WTC11 (cell line): ENCODE results near the gene OTOG.

Experiments used
- ATF2 ChIP-seq: sonication (generic); formaldehyde crosslinking; IDR thresholded peaks from 2 replicates; pipeline ENCODE4 v1.8.1; 2022; ENCODE audit warnings: low read depth, missing genetic modification reagents, borderline replicate concordance
- CREM ChIP-seq: sonication (generic); formaldehyde crosslinking; IDR thresholded peaks from 2 replicates; pipeline ENCODE4 v1.8.1; 2022; ENCODE audit warnings: mild to moderate bottlenecking, missing genetic modification reagents, moderate library complexity
- E2F1 ChIP-seq: sonication (generic); formaldehyde crosslinking; IDR thresholded peaks from 2 replicates; pipeline ENCODE4 v1.8.0; 2022; ENCODE audit warnings: mild to moderate bottlenecking, missing genetic modification reagents
- GABPB1 ChIP-seq: sonication (generic); formaldehyde crosslinking; IDR thresholded peaks from 2 replicates; pipeline ENCODE4 v1.8.1; 2023; ENCODE audit warnings: mild to moderate bottlenecking, missing genetic modification reagents
- KAT7 ChIP-seq: sonication (generic); formaldehyde crosslinking; IDR thresholded peaks from 2 replicates; pipeline ENCODE4 v1.8.1; 2023; ENCODE audit warnings: missing genetic modification reagents, mild to moderate bottlenecking, borderline replicate concordance
- NR2C2 ChIP-seq: sonication (generic); formaldehyde crosslinking; IDR thresholded peaks from 2 replicates; pipeline ENCODE4 v1.8.0; 2022; ENCODE audit warnings: mild to moderate bottlenecking, missing genetic modification reagents
- NR3C1 ChIP-seq: sonication (generic); formaldehyde crosslinking; conservative IDR thresholded peaks from 2 replicates; pipeline ENCODE4 v1.8.1; 2023; ENCODE audit warnings: low read depth, mild to moderate bottlenecking, missing genetic modification reagents
- SMAD4 ChIP-seq: sonication (generic); formaldehyde crosslinking; IDR thresholded peaks from 2 replicates; pipeline ENCODE4 v1.8.0; 2022; ENCODE audit warnings: mild to moderate bottlenecking, missing genetic modification reagents
- ZNF232 ChIP-seq: sonication (generic); formaldehyde crosslinking; IDR thresholded peaks from 2 replicates; pipeline ENCODE4 v1.8.0; 2022; ENCODE audit warnings: mild to moderate bottlenecking, missing genetic modification reagents
- TF ChIP-seq, protein P1 (sequence below): fragments of 200-600 bp; IDR thresholded peaks from 2 replicates; pipeline ENCODE4 v1.8.0; 2022; ENCODE audit warnings: antibody characterized with exemption

GRCh38 chr11:17692931-17693330 is 145.9 kb downstream of the OTOG start:
- TF ChIP-seq, protein P1, sequence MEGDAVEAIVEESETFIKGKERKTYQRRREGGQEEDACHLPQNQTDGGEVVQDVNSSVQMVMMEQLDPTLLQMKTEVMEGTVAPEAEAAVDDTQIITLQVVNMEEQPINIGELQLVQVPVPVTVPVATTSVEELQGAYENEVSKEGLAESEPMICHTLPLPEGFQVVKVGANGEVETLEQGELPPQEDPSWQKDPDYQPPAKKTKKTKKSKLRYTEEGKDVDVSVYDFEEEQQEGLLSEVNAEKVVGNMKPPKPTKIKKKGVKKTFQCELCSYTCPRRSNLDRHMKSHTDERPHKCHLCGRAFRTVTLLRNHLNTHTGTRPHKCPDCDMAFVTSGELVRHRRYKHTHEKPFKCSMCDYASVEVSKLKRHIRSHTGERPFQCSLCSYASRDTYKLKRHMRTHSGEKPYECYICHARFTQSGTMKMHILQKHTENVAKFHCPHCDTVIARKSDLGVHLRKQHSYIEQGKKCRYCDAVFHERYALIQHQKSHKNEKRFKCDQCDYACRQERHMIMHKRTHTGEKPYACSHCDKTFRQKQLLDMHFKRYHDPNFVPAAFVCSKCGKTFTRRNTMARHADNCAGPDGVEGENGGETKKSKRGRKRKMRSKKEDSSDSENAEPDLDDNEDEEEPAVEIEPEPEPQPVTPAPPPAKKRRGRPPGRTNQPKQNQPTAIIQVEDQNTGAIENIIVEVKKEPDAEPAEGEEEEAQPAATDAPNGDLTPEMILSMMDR, result no peak
- no peak for TF ChIP-seq KAT7
- TF ChIP-seq ATF2 (CRISPR knock-in tag), result no peak
- no peak for TF ChIP-seq NR2C2
- TF ChIP-seq E2F1 (CRISPR knock-in tag), result no peak
- TF ChIP-seq ZNF232 (CRISPR knock-in tag), result no peak
- TF ChIP-seq GABPB1 (CRISPR knock-in tag), result no peak
- no peak for TF ChIP-seq SMAD4 (CRISPR knock-in tag)
- TF ChIP-seq NR3C1 (CRISPR knock-in tag), result no peak
- TF ChIP-seq CREM (CRISPR knock-in tag), result no peak
